Ishikawa (cell line): Measurements from ENCODE around the gene TOR1B.

Source experiments
- CREB1 ChIP-seq: IDR thresholded peaks from 2 replicates; pipeline ENCODE4 v1.6.1; 2012; ENCODE audit warnings: low read depth
- MAX ChIP-seq: IDR thresholded peaks from 2 replicates; pipeline ENCODE4 v1.6.1; 2012
- RAD21 ChIP-seq: IDR thresholded peaks from 2 replicates; pipeline ENCODE4 v1.6.1; 2012; ENCODE audit warnings: low read depth
- REST ChIP-seq: IDR thresholded peaks from 2 replicates; pipeline ENCODE4 v1.6.1; 2012; ENCODE audit warnings: low read depth, mild to moderate bottlenecking
- TAF1 ChIP-seq: IDR thresholded peaks from 2 replicates; pipeline ENCODE4 v1.6.1; 2012; ENCODE audit warnings: low read depth, mild to moderate bottlenecking
- TCF12 ChIP-seq: IDR thresholded peaks from 2 replicates; pipeline ENCODE4 v1.6.1; 2012; ENCODE audit warnings: low read depth
- YY1 ChIP-seq: IDR thresholded peaks from 2 replicates; pipeline ENCODE4 v1.6.1; 2012; ENCODE audit warnings: low read depth

- no peak for TF ChIP-seq TAF1
- TF ChIP-seq YY1 = no peak
- TF ChIP-seq REST = no peak
- TF ChIP-seq RAD21 = no peak
- no peak for TF ChIP-seq TCF12
- TF ChIP-seq MAX = no peak
- TF ChIP-seq CREB1 = no peak
Observed at GRCh38 chr9:129776566-129776937, 26.4 kb upstream of the TOR1B start.
